GM18505 (cell line): ENCODE results near the gene ZCCHC17.

Source experiments
- ATAC-seq: cut with Tn5 transposase; IDR thresholded peaks from one replicate; pipeline ENCODE4 v1.9.1; 2021; ENCODE audit not compliant: unreplicated experiment
- POLR2A ChIP-seq: IDR thresholded peaks from 4 replicates; pipeline ENCODE4 v1.6.1; 2011; ENCODE audit warnings: borderline replicate concordance; ENCODE audit not compliant: insufficient read depth, insufficient read length; ENCODE audit errors: extremely low read depth

ZCCHC17 gene

GRCh38 chr1:31289021-31289420 is 7.8 kb upstream of the ZCCHC17 start:
- ATAC-seq = no peak
- TF ChIP-seq POLR2A = no peak

GRCh38 chr1:31295874-31296485 is 852 bp upstream of the ZCCHC17 start:
- TF ChIP-seq POLR2A = no peak
- no peak for ATAC-seq

- ATAC-seq = no peak
Observed at GRCh38 chr1:31297277-31298247, 730 bp downstream of the ZCCHC17 start.

GRCh38 chr1:31299365-31299764 is 2.5 kb downstream of the ZCCHC17 start:
- no peak for TF ChIP-seq POLR2A
- no peak for ATAC-seq

More at GRCh38 chr1:31297277-31298247, 730 bp downstream of the ZCCHC17 start:
- TF ChIP-seq POLR2A = no peak

- ATAC-seq = no peak
- TF ChIP-seq POLR2A = no peak
Observed at GRCh38 chr1:31300193-31300592, 3.4 kb downstream of the ZCCHC17 start.

- TF ChIP-seq POLR2A = no peak
- no peak for ATAC-seq
Observed at GRCh38 chr1:31302709-31303441, 6.0 kb downstream of the ZCCHC17 start.

- no peak for TF ChIP-seq POLR2A
- ATAC-seq = no peak
Observed at GRCh38 chr1:31306278-31306677, 9.4 kb downstream of the ZCCHC17 start.

- TF ChIP-seq POLR2A = no peak
- ATAC-seq = no peak
Observed at GRCh38 chr1:31308036-31308435, 11.2 kb downstream of the ZCCHC17 start.

- TF ChIP-seq POLR2A = no peak
- no peak for ATAC-seq
Observed at GRCh38 chr1:31310198-31310597, 13.4 kb downstream of the ZCCHC17 start.

- TF ChIP-seq POLR2A = no peak
- ATAC-seq = no peak
Observed at GRCh38 chr1:31315902-31316301, 19.1 kb downstream of the ZCCHC17 start.

GRCh38 chr1:31318146-31318545 is 21.3 kb downstream of the ZCCHC17 start:
- no peak for TF ChIP-seq POLR2A
- no peak for ATAC-seq

GRCh38 chr1:31324093-31324492 is 27.3 kb downstream of the ZCCHC17 start:
- ATAC-seq = no peak
- TF ChIP-seq POLR2A = no peak

- TF ChIP-seq POLR2A = no peak
- ATAC-seq = no peak
Observed at GRCh38 chr1:31324992-31325391, 28.2 kb downstream of the ZCCHC17 start.

GRCh38 chr1:31326461-31326860 is 29.6 kb downstream of the ZCCHC17 start:
- TF ChIP-seq POLR2A = no peak
- ATAC-seq = no peak

- ATAC-seq = no peak
- TF ChIP-seq POLR2A = no peak
Observed at GRCh38 chr1:31327381-31327780, 30.5 kb downstream of the ZCCHC17 start.
